PFSK-1 (cell line): ENCODE results near the gene FAT1.

ENCODE experiments used
- FOXP2 ChIP-seq: optimal IDR thresholded peaks from 2 replicates; pipeline ENCODE3; 2011; ENCODE audit warnings: borderline replicate concordance, control low read depth, inconsistent platforms; ENCODE audit not compliant: insufficient read depth; ENCODE audit errors: extremely low read length, extremely low read depth
- POLR2AphosphoS5 ChIP-seq: IDR thresholded peaks from 2 replicates; pipeline ENCODE4 v1.6.1; 2012; ENCODE audit warnings: low read depth, mild to moderate bottlenecking, control low read depth, low read length, moderate library complexity
- SIN3A ChIP-seq: IDR thresholded peaks from 2 replicates; pipeline ENCODE4 v1.6.1; 2012; ENCODE audit warnings: mild to moderate bottlenecking, low read length, moderate library complexity, borderline replicate concordance; ENCODE audit not compliant: insufficient read depth
- TAF1 ChIP-seq: IDR thresholded peaks from 2 replicates; pipeline ENCODE4 v1.6.1; 2012; ENCODE audit warnings: low read length, control low read depth, borderline replicate concordance; ENCODE audit not compliant: insufficient read depth
- TF ChIP-seq, protein P1 (sequence below), 2 experiments: IDR thresholded peaks; 2 replicates each; pipeline versions ENCODE4 v1.6.1 to v1.8.0; 2011 to 2012; ENCODE audit warnings: low read depth in 2 of 2, low read length in 2 of 2, control low read depth in 1 of 2, inconsistent platforms in 1 of 2, mild to moderate bottlenecking in 1 of 2, moderate library complexity in 1 of 2; ENCODE audit not compliant: insufficient read depth in 1 of 2

DNA sequence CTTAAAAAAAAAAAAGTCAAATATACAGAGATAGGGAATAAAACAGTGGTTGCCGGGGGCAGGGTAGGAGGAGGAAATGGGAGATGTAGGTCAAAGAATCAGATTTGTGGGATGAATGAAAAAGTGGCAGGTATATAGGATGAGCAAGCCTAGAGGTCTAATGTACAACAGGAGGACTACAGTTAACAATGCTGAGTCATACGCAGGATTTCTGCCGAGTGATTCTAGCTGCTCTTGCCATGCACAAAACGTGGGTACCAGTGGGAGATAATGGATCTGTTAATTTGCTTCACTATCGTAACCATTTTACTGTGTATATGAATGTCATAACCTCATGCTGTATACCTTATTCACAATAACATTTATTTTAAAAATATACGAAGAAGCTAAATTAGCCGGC is 157.6 kb downstream of the FAT1 start:
- TF ChIP-seq POLR2AphosphoS5, result no peak
- TF ChIP-seq, protein P1, sequence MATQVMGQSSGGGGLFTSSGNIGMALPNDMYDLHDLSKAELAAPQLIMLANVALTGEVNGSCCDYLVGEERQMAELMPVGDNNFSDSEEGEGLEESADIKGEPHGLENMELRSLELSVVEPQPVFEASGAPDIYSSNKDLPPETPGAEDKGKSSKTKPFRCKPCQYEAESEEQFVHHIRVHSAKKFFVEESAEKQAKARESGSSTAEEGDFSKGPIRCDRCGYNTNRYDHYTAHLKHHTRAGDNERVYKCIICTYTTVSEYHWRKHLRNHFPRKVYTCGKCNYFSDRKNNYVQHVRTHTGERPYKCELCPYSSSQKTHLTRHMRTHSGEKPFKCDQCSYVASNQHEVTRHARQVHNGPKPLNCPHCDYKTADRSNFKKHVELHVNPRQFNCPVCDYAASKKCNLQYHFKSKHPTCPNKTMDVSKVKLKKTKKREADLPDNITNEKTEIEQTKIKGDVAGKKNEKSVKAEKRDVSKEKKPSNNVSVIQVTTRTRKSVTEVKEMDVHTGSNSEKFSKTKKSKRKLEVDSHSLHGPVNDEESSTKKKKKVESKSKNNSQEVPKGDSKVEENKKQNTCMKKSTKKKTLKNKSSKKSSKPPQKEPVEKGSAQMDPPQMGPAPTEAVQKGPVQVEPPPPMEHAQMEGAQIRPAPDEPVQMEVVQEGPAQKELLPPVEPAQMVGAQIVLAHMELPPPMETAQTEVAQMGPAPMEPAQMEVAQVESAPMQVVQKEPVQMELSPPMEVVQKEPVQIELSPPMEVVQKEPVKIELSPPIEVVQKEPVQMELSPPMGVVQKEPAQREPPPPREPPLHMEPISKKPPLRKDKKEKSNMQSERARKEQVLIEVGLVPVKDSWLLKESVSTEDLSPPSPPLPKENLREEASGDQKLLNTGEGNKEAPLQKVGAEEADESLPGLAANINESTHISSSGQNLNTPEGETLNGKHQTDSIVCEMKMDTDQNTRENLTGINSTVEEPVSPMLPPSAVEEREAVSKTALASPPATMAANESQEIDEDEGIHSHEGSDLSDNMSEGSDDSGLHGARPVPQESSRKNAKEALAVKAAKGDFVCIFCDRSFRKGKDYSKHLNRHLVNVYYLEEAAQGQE (IDR thresholded peaks at IDR 0.05; ENCODE audit: insufficient read depth in 1 of 2, low read depth in 2 of 2, low read length in 2 of 2), result no peak
- no peak for TF ChIP-seq TAF1
- no peak for TF ChIP-seq SIN3A
- no peak for TF ChIP-seq FOXP2
